AG04450 (cell line): ENCODE data around the gene SLC6A20. TPM values are rescaled to one million over a fixed set of nuclear protein-coding genes. Genes with fewer than 3 reads are reported as not detected.

Experiments
- CTCF ChIA-PET: fragments of 300-600, 350-600 bp; formaldehyde crosslinking; extraction: SDS; loops from one replicate; lab custom pipeline; 2022; ENCODE audit warnings: antibody characterized with exemption, inconsistent platforms; lab: Charles Lee
- POLR2A ChIA-PET: fragments of 350-600 bp; formaldehyde crosslinking; extraction: SDS; loops from one replicate; lab custom pipeline; 2021; ENCODE audit warnings: antibody characterized with exemption, inconsistent platforms; lab: Yijun Ruan, JAX
- DNase-seq: peaks from one replicate; pipeline ENCODE4 v3.0.0-alpha.2; 2011; ENCODE audit warnings: low read depth, low spot score
- H3K27ac ChIP-seq: one replicate; pipeline ENCODE4 v1.5.1; 2012; ENCODE audit warnings: low read depth, low read length, control low read depth
- H3K27me3 ChIP-seq: one replicate; pipeline ENCODE4 v1.6.0; 2012; ENCODE audit warnings: low read length; ENCODE audit not compliant: control insufficient read depth, insufficient read depth
- H3K4me3 ChIP-seq: 2 replicates; pipeline ENCODE4 v1.5.1; 2011; ENCODE audit warnings: mild to moderate bottlenecking, low read depth, low read length, control low read depth
- H3K9me3 ChIP-seq: 2 replicates; pipeline ENCODE4 v1.5.1; 2012; ENCODE audit warnings: low read length; ENCODE audit not compliant: control insufficient read depth, insufficient read depth
- CTCF ChIP-seq: IDR thresholded peaks from 2 replicates; pipeline ENCODE4 v1.5.1; 2011; ENCODE audit warnings: low read depth, low read length, control low read depth, inconsistent platforms
- polyA plus RNA-seq: library from polyadenylated mRNA; depleted of rRNA; stranded (reverse); fragments of >200 nt; gene quantifications from 2 replicates; pipeline ENCODE4 v1.2.3, GENCODE V29; 2011

SLC6A20 gene
- polyA plus RNA-seq, 1 experiment: not detected

- no peak for DNase-seq
- ChIA-PET CTCF (interaction anchor here (1.4 kb wide), 1 partner anchor 304 kb away, joined by 4 read pairs; no protein-coding TSS in a partner anchor), POLR2A (no interaction called here)
- Histone ChIP-seq H3K9me3 (no peaks in the 10 kb centered on the region; the same call in 1 of the 2 replicates), H3K4me3 (no peak overlapping the region), H3K27ac (no peak overlapping the region), H3K27me3 (peaks cover 59% of the 10 kb centered on the region)
- no peak for TF ChIP-seq CTCF
Observed at GRCh38 chr3:45774581-45775521, 21.5 kb downstream of the SLC6A20 start.

- CTCF ChIA-PET: interaction anchor here (1.4 kb wide), 1 partner anchor 305 kb away, joined by 4 read pairs; no protein-coding TSS in a partner anchor
- Histone ChIP-seq H3K9me3 (no peaks in the 10 kb centered on the region; the same call in 1 of the 2 replicates), H3K27me3 (peaks cover 57% of the 10 kb centered on the region), H3K4me3 (no peak overlapping the region), H3K27ac (no peak overlapping the region)
- TF ChIP-seq CTCF: no peak
- POLR2A ChIA-PET: no interaction called here
- DNase-seq: no peak
Observed at GRCh38 chr3:45773714-45774449, 22.5 kb downstream of the SLC6A20 start.

- no peak for TF ChIP-seq CTCF
- Histone ChIP-seq H3K9me3 (no peaks in the 10 kb centered on the region; the same call in 1 of the 2 replicates), H3K27me3 (peaks cover 59% of the 10 kb centered on the region), H3K4me3 (no peak overlapping the region), H3K27ac (no peak overlapping the region)
- ChIA-PET POLR2A (no interaction called here), CTCF (no interaction called here)
- DNase-seq: no peak
Observed at GRCh38 chr3:45773072-45773471, 23.3 kb downstream of the SLC6A20 start.

GRCh38 chr3:45772341-45773035 lies 23.8 kb downstream of the SLC6A20 start:
- Histone ChIP-seq H3K4me3 (no peak overlapping the region), H3K27me3 (peaks cover 53% of the 10 kb centered on the region), H3K27ac (no peak overlapping the region), H3K9me3 (no peaks in the 10 kb centered on the region; the same call in 1 of the 2 replicates)
- no peak for TF ChIP-seq CTCF
- POLR2A ChIA-PET: no interaction called here
- DNase-seq: no peak
- CTCF ChIA-PET: interaction anchor here (1.2 kb wide), 1 partner anchor 11 kb away, joined by 3 read pairs; no protein-coding TSS in a partner anchor
